NOMO-1 treated with dmso at 0.1 percent for 144 hours (cell line): Measurements from ENCODE around the gene TSPAN31.

ENCODE experiments used
- DNase-seq: peaks from one replicate; lab custom pipeline; 2025; ENCODE audit not compliant: unreplicated experiment; lab: John Stamatoyannopoulos, UW

The TSPAN31 gene

DNA sequence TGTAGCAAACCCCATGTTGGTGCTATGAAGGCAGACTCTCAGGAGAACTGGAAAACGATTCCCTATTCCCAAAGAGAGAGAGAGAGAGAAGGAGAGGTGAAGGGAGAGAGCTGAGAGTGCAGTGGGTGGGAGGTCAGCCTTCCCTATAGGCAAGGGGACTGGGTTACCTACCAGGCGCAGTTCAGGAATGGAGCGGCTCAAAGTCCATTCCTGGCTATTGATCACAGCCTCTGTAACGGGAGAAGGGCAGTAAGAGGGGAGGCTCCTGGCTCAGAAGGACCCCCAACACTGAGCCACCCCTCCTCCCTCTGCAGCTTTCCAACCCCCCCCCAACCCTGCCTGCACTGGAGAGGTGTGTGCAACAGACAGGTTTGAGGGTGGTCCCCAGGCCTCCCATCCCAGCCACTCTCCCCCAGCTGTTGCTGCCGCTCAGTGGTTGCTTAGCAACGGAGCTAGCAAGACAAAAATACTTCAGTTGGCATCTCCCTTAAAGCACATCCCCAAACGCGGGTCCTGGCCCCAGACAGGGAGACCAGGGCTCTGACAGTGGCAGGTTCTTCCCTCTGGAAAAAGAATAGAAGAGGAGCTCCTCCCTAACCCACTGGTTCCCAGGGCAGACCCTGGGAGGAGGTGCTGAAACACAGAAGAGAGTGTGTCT, 9.5 kb upstream of the TSPAN31 start:
- no peak for DNase-seq

- no peak for DNase-seq
These were observed 8.7 kb upstream of the TSPAN31 start for GRCh38 chr12:57735952-57736740.

- no peak for DNase-seq
These were observed 7.9 kb upstream of the TSPAN31 start for GRCh38 chr12:57736741-57737466.

DNA sequence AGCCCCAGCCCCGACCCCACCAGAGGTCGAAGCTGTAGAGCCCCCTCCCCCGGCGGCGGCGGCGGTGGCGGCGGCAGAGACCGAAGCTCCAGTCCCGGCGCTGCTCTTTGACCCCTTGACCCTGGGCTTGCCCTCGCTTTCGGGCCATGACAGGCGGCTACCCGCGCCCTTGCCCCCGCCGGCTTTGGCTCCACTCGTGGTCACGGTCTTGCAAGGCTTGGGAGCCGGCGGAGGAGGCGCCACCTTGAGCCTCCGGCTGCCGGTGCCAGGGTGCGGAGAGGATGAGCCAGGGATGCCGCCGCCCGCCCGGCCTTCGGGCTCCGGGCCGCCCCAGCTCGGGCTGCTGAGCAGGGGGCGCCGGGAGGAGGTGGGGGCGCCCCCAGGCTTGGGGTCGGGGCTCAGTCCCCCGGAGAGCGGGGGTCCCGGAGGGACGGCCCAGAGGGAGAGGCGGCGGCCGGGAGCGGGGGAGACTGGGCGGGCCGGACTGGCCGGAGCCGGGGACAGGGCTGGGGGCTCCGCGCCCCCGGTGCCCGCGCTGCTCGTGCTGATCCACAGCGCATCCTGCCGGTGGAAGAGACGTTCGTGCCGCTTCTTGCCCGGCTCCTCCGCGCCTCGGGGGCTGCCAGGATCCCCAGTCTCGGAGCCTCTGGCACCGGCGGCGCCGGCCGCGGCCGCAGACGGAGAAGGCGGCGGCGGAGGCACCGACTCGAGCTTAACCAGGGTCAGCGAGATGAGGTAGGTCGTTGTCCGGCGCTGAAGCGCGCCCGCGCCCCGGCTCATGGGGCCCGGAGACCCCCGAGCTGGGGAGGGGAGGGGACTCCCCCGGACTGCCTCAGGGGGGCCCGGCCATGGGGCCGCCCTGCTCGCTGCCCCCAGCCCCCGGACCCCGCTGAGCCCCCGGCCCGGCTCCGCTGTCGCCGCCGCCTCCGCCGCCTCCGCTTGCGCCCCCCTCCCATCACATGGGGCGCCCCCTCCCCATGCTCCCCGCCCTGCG, 7.1 kb upstream of the TSPAN31 start:
- no peak for DNase-seq

GRCh38 chr12:57738661-57739237, 6.1 kb upstream of the TSPAN31 start, which contains the start of gene AGAP2:
AGAP2 (minus strand) TSS chr12:57738742; CDS start chr12:57738246, 496 bp downstream.
- no peak for DNase-seq

DNA sequence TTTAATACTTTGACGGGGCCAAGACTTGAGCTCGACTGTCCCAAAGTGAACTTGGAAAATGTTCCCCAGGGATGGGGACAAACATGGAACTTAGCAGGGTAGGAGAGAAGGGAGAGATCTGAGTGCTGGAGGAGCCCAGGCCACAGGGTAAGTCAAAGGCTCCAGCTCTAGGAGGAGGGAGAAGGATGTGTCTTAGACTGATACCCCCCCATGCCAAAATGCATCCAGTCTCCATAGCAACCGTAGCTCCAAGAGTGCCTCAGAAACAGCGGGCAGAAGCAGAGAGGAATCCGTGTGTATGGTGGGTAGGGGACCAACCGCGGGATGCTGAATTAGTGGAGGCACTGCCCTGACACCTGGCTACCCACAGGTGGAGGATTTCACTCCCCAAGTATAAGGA, 5.5 kb upstream of the TSPAN31 start:
- DNase-seq = no peak

DNA sequence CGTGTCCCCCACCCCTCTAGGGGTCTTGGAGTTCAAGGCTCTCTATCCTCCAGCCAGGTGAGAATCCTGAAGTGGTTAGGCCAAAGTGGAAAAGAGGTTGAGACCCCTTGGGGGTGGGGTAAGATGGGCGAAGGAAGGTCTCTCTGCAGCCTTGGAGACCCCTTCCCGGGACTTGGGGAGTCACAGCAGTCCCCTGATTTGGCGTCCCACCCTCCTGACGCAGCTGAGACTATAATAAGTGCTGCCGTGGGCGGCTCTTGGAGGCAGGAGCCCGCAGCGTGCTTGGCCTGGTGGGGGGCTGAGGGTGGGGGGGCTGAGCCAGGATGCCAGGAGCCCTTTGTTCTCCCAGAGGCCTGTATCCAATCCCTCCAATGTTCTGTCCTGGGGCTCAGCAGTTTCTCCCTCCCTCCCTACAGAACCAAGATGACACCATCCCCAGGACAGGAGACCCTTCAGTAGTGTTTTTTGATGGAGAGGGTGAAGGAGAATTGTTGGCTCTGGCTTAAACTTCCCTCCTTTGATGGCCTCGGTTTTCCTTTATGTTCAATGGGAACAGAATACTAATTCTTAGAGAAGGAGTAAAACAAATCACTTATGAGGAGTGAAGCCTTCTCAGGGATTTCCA, 4.8 kb upstream of the TSPAN31 start:
- DNase-seq = no peak

DNA sequence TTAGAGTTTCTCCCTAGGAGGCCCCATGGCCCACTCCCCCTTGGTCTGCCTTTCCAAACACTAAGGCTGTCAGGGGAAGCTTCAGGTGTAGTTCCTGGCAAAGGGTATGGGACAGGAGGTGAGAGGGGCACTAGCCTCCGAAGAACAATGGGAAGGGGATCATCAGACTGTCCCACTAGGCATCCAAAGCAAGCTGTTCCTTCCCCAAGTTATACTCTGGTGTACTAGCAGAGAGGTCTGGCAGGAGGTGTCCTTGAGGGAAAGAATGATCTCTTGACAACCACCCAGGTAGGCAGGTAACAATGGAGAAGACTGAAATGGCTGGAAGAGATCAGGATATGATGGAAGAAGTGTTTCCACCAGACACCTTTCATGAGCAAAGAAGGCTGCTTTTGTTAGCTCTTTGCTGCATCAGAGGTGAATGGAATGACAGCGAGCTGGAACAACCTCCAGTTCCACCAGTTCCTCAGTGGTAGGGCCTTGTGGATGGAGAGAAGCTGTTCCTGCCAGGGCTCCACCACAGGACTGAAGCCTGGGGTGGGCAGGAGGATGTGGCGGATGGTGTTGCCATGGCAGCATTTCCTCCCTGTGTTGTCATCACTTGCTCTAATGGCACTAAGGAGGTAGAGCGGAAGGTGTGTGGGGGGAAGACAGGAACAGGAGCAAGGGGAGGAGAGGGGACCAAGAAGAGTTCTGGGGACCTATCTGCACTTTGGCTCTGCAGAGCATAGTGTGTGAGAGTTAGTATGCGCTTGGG, 4.0 kb upstream of the TSPAN31 start:
- no peak for DNase-seq

- no peak for DNase-seq
These were observed 3.4 kb upstream of the TSPAN31 start for GRCh38 chr12:57741413-57741789.

DNA sequence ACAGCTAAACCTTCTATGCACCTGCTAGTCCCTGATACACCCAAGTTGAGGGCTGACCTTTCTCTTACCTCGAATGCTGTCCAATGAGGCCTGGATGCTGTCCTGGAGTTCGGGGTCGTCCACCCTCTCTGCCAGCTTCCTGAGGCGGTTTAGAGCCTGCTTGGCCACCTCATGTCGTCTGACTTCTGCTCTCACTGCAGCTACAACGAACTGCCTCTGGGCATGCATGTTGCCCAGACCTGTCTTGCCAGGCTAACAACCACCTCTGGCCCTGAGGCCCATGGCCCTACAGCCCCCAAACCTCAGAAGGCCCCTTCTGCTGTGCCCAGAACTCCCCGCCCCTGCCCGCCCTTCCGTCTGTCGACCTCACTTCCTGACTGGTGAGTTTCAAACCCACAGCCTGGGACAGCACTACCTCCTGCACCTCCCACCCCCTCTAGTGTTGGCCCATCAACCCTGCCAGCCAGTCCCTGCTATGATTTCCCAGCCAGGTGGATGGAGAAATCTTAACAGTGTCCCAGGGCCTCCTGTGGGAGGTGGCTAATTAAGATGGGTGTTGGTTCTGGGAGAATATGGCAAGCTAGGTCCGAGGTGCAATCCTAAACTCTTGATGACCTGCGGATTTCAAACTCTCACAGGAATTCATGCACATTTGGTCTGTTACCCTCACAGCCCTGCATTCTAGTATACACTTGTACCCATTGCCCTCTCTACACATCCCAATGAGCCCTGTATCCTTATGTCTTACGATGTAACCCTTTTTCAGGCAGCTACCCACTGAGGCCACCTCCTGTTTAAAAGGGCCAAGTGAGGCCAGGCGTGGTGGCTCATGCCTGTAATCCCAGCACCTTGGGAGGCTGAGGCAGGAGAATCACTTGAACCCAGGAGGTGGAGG, 2.7 kb upstream of the TSPAN31 start:
- DNase-seq = peak; percentile 48

DNA sequence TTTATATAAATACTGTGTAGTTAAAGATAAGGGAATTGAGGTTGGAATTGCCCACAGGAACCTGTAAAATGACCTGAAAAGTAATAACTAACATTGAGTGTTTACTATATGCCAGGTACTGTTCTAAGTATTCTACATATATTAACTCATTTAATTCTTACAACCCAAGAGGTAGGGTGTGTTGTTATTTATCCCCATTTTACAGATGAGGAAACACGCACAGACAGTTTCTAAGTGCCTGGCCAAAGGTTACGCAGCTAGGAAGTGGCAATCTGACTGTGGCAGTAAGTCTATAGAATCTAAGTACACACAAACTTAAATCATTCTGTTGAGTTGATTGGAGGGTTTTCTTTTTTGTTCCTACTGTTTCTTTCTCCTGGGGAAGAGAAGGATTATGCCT, 1.1 kb upstream of the TSPAN31 start:
- DNase-seq = no peak

GRCh38 chr12:57744194-57744776, 554 bp upstream of the TSPAN31 start:
- peak; percentile 42 for DNase-seq

- no peak for DNase-seq
These were observed 644 bp downstream of the TSPAN31 start for GRCh38 chr12:57745485-57745881.

- no peak for DNase-seq
These were observed 1.2 kb downstream of the TSPAN31 start for GRCh38 chr12:57746025-57746424.

DNA sequence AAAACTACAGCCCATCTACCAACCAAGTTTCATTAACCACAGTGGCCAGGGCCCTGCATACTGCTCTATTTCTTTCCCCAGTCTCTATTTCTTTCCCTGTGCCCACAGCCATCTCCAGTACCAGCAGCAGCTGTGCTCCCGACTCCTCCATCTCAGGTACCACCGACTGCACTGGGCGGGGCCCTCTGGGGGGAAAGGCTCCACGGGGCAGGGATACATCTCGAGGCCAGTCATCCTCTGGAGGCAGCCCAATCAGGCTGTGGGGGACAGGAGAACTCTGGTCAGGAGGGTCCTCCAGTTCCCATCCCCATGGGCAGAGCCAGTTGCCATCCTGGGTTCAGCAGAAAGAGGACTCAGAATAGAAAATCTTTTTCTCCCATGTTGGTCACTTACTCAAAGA, 4.2 kb downstream of the TSPAN31 start:
- no peak for DNase-seq

DNA sequence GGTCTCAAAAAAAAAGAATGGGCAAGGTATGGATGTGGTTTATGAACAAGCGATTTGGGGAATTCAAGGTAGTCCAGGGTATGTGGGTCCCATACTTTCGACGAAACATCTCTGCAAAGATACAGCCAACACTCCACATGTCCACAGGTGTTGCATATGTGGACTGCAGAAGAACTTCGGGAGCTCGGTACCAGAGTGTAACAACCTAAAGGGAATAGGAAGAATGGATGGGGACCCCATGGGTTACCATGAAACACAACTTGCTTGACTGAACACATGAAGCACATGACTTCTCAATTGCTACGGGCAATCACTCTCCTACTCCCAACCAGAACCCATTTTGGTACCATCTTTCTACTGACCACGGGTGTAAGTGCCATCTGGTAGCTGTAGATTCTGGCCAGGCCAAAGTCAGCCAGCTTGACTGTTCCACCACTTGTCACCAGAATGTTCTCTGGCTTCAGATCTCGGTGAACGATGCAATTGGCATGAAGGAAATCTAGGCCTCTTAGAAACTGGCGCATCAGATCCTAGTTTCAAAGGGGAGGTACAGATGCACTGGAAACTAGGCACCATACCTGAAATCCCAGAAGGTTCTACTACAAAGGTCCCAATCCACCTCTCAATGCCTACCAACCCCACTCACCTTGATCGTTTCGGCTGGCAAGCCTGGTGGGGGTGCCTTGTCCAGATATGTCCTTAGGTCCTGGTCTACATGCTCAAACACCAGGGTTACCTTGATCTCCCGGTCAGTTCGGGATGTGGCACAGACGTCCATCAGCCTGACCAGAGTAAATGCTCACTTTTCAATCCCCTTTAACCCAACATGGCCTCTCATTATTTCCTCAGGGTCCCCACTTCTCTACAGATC, 6.0 kb downstream of the TSPAN31 start:
- no peak for DNase-seq

DNA sequence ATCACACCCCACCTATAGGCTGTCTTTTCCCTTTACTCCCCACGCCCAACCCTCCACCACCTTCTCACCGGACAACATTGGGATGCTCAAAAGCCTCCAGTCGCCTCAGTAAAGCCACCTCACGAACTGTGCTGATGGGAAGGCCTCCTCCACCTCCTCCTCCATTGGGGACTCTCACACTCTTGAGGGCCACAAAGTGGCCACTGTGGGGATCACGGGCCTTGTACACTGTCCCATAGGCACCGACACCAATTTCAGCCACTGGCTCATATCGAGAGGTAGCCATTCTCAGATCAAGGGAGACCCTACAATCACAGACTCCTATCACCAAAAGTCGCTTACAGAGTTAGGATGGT, 6.6 kb downstream of the TSPAN31 start:
- DNase-seq = no peak
